Fibroblast of pulmonary artery (primary cell): ENCODE results near the gene DRAXIN.

ENCODE experiments used
- DNase-seq: peaks from one replicate; pipeline ENCODE4 v3.0.0-alpha.2; 2010; ENCODE audit warnings: low read depth
- H3K4me3 ChIP-seq: replicated peaks from 2 replicates; pipeline ENCODE4 v1.5.1; 2011; ENCODE audit warnings: low read depth, mild to moderate bottlenecking, control low read depth, low read length, moderate library complexity
- TF ChIP-seq, protein P1 (sequence below): IDR thresholded peaks from 2 replicates; pipeline ENCODE4 v1.5.1; 2011; ENCODE audit warnings: mild to moderate bottlenecking, control low read depth, low read length, inconsistent platforms; ENCODE audit errors: missing control alignments

Gene DRAXIN

DNA sequence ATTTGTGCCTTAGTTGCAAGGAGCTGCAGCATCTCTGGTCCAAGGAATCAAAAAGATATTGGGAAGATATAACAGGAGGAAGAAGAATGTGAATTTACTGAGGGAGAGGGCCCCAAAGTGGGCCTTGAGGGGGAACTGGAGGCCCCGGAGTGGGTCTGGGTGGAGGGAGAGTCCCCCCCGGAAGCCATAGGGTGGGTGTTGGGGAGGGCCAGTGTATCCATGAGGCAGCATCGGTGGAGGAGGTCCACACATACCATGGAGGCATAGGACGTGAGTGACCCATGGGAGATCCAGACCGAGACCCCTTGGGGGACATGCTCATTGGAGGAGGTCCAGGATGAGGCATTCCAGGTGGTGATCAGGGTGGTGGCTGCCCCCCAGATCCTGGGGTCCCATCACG, 69.8 kb downstream of the DRAXIN start:
- no peak for DNase-seq
- TF ChIP-seq, protein P1, sequence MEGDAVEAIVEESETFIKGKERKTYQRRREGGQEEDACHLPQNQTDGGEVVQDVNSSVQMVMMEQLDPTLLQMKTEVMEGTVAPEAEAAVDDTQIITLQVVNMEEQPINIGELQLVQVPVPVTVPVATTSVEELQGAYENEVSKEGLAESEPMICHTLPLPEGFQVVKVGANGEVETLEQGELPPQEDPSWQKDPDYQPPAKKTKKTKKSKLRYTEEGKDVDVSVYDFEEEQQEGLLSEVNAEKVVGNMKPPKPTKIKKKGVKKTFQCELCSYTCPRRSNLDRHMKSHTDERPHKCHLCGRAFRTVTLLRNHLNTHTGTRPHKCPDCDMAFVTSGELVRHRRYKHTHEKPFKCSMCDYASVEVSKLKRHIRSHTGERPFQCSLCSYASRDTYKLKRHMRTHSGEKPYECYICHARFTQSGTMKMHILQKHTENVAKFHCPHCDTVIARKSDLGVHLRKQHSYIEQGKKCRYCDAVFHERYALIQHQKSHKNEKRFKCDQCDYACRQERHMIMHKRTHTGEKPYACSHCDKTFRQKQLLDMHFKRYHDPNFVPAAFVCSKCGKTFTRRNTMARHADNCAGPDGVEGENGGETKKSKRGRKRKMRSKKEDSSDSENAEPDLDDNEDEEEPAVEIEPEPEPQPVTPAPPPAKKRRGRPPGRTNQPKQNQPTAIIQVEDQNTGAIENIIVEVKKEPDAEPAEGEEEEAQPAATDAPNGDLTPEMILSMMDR = no peak
- H3K4me3 ChIP-seq = no peak overlapping the region

DNA sequence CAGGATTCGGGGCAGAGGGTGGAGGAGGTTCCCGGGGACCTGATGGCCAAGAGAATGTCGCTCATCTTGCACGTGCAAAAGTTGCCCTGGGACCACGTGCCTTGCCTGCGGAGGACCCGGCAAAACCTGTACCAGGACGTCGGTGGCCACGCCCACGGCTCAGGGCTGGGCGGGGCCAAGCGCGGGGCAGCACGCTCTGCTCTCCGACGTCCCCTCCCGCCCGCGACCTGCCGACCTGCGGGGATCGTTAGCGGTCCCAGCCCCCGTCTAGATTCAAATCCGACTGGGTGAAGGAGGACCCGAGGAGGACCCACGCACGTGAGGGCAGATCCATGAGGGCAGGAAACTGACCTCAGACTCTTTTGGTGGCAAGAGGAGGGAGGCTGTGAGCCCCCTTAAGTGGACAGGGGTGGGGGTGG, 70.5 kb downstream of the DRAXIN start, which contains the start of gene C1orf167:
C1orf167 (plus strand) TSS at position 206 of the 419 bp plus-strand sequence. CDS start 2,208 bp downstream, outside the sequence.
- TF ChIP-seq, protein P1 = no peak
- DNase-seq = no peak
- no peak within 1 kb of the TSS for H3K4me3 ChIP-seq

DNA sequence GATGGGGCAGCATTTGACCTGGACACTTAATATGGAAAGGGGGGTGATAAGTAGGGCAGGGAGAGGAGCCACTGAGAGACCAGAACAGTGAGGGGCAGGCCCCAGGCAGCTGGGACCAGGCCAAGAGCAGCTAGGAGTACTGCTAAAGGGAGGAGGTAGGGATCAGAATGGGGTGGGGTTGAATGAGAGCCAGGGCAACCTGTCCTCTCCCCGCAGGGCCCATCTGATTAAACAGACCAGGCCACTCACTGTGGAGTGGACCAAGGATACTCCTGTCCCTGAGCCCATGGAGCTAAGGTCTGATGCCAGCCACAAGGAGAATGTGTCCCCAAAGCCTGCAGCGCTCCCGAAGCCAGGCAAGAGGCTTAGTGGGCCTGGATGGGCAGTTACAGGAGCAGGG, 72.6 kb downstream of the DRAXIN start:
- no peak for DNase-seq
- TF ChIP-seq, protein P1 = no peak
- no peak overlapping the region for H3K4me3 ChIP-seq

DNA sequence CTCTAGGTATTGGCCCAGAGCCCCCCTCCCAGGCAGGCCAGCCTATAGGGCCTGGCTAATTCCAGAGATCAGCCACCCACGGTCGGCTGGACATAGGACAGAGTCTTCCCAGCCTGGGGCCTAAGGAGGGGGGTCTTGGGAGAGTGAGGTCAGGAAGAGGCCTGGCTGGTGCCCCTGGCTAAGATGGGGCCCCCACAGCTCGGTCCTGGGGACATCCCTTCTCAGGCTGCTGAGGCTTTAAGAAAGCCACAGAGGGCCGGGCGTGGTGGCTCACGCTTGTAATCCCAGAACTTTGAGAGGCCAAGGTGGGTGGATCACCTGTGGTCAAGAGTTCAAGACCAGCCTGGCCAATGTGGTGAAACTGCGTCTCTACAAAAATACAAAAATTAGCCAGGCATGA, 73.0 kb downstream of the DRAXIN start:
- DNase-seq = no peak
- H3K4me3 ChIP-seq = no peak overlapping the region
- TF ChIP-seq, protein P1 = no peak

DNA sequence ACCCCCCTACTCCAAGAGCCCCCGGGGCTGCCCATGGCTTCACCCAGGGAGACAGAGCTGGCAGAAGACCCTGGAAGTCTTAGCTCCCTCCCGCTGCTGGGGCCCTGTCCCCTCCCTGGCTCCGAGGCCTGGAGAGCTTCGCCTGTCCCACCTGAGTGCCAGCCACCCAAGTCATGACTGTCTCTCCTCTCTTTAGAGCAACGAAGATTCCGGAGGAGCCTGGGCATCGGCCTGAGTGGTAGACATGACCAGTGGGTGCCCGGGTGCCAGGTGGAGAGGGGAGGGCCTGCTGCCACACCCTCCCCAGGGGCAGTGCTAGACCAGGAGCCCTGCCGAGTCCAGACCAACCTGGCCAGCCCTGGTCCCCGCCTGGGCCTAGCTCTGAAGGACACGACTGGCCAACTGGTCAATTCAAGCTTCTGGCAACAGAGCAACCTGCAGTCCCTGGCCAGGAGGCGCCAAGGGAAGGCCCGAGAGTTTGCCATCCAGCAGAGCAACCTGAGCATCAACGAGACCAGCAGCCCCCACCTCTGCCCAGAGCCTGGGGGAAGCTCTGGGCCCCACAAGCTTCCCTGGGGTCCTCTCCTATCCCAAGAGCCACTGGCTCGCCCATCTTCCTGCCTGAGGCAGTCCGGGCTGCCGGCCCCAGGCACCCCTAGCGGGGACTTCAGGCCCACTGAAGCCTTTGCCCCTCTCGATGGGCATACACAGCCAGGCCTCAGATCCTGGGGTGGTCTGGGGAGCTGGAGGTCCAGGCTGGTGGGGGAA, 74.3 kb downstream of the DRAXIN start:
- H3K4me3 ChIP-seq = no peak overlapping the region
- TF ChIP-seq, protein P1 = no peak
- DNase-seq = no peak

DNA sequence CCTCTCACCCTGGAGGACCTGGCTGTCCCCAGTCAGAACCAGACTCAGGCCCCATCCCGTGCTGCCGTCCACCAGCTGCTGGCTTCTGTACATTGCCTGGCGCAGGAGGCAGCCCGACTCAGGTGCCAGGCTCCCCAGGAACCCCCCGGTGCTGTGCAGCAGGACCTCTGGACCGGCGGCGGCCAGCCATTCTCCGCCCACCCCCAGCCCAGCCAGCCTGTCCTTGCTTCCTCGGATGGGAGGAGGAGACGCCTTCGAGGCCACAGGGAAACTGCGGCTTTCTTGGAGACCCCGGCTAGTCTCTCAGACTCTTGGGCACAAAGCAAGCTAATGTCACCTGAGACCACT, 74.9 kb downstream of the DRAXIN start:
- TF ChIP-seq, protein P1 = no peak
- no peak for DNase-seq

More for the DNA sequence above, 74.9 kb downstream of the DRAXIN start:
- H3K4me3 ChIP-seq = no peak overlapping the region
